ENCODE data around the gene ARID1B.

ARID1B gene

GRCh38 chr6:157224178-157224950 is 447.2 kb downstream of the ARID1B start:
- Histone ChIP-seq H3K4me2 (ENCODE audit: low read depth, low read length, poor library complexity, severe bottlenecking) (no peak overlapping the region), H3K4me3 (ENCODE audit: insufficient read depth, low read length, poor library complexity, severe bottlenecking) (no peak overlapping the region), H3K27ac (ENCODE audit: low read depth, low read length) (no peak overlapping the region), H3K79me2 (ENCODE audit: insufficient read depth, low read length) (no peaks in the 10 kb centered on the region), H3K9ac (ENCODE audit: low read length) (no peak overlapping the region), H3K9me2 (replicated peaks; ENCODE audit: insufficient read depth, low read length) (no peaks in the 10 kb centered on the region), H4K20me1 (ENCODE audit: low read depth, low read length) (no peaks in the 10 kb centered on the region), H3K9me3 (ENCODE audit: insufficient read depth, low read length) (no peaks in the 10 kb centered on the region), H2AFZ (ENCODE audit: low read depth, low read length, severe bottlenecking) (no peak overlapping the region), H3K27me3 (ENCODE audit: low read length) (no peaks in the 10 kb centered on the region), H3F3A (ENCODE audit: insufficient read depth) (no peaks in the 10 kb centered on the region), H3K36me3 (ENCODE audit: low read length) (no peaks in the 10 kb centered on the region)
- TF ChIP-seq EZH2phosphoT487 (conservative IDR thresholded peaks at IDR 0.05; ENCODE audit: low read length) (no peak), CTCF (IDR thresholded peaks at IDR 0.05; ENCODE audit: insufficient read depth, low read length, poor library complexity, severe bottlenecking) (no peak)

GRCh38 chr6:157224951-157225574 is 447.9 kb downstream of the ARID1B start:
- Histone ChIP-seq H4K20me1 (ENCODE audit: low read depth, low read length) (no peaks in the 10 kb centered on the region), H3K27ac (ENCODE audit: low read depth, low read length) (no peak overlapping the region), H3K4me3 (ENCODE audit: insufficient read depth, low read length, poor library complexity, severe bottlenecking) (no peak overlapping the region), H3K27me3 (ENCODE audit: low read length) (no peaks in the 10 kb centered on the region), H3K79me2 (ENCODE audit: insufficient read depth, low read length) (no peaks in the 10 kb centered on the region), H2AFZ (ENCODE audit: low read depth, low read length, severe bottlenecking) (no peak overlapping the region), H3K36me3 (ENCODE audit: low read length) (no peaks in the 10 kb centered on the region), H3K4me2 (ENCODE audit: low read depth, low read length, poor library complexity, severe bottlenecking) (no peak overlapping the region), H3K9ac (ENCODE audit: low read length) (no peak overlapping the region), H3F3A (ENCODE audit: insufficient read depth) (no peaks in the 10 kb centered on the region), H3K9me2 (replicated peaks; ENCODE audit: insufficient read depth, low read length) (no peaks in the 10 kb centered on the region), H3K9me3 (ENCODE audit: insufficient read depth, low read length) (no peaks in the 10 kb centered on the region)
- no peak for TF ChIP-seq CTCF (IDR thresholded peaks at IDR 0.05; ENCODE audit: insufficient read depth, low read length, poor library complexity, severe bottlenecking)
- no peak for TF ChIP-seq EZH2phosphoT487 (conservative IDR thresholded peaks at IDR 0.05; ENCODE audit: low read length)

- H3K9ac ChIP-seq (ENCODE audit: low read length): no peak overlapping the region
- H3K27me3 ChIP-seq (ENCODE audit: low read length): no peaks in the 10 kb centered on the region
- no peaks in the 10 kb centered on the region for H3K36me3 ChIP-seq (ENCODE audit: low read length)
- no peaks in the 10 kb centered on the region for H4K20me1 ChIP-seq (ENCODE audit: low read depth, low read length)
- no peak overlapping the region for H3K4me2 ChIP-seq (ENCODE audit: low read depth, low read length, poor library complexity, severe bottlenecking)
- TF ChIP-seq CTCF (IDR thresholded peaks at IDR 0.05; ENCODE audit: insufficient read depth, low read length, poor library complexity, severe bottlenecking): no peak
- no peak for TF ChIP-seq EZH2phosphoT487 (conservative IDR thresholded peaks at IDR 0.05; ENCODE audit: low read length)
- H3K4me3 ChIP-seq (ENCODE audit: insufficient read depth, low read length, poor library complexity, severe bottlenecking): no peak overlapping the region
- H3K79me2 ChIP-seq (ENCODE audit: insufficient read depth, low read length): no peaks in the 10 kb centered on the region
- no peaks in the 10 kb centered on the region for H3K9me3 ChIP-seq (ENCODE audit: insufficient read depth, low read length)
- H2AFZ ChIP-seq (ENCODE audit: low read depth, low read length, severe bottlenecking): no peak overlapping the region
- no peak overlapping the region for H3K27ac ChIP-seq (ENCODE audit: low read depth, low read length)
- H3F3A ChIP-seq (ENCODE audit: insufficient read depth): no peaks in the 10 kb centered on the region
- H3K9me2 ChIP-seq (replicated peaks; ENCODE audit: insufficient read depth, low read length): no peaks in the 10 kb centered on the region
These were observed 448.4 kb downstream of the ARID1B start for GRCh38 chr6:157225575-157225995.
